Spleen (tissue), 11 donors: Measurements from ENCODE around the gene SLC2A14. TPM values are rescaled to one million over a fixed set of nuclear protein-coding genes. Genes with fewer than 3 reads are reported as not detected.

ENCODE experiments used
- polyA plus RNA-seq, 3 donors: library from polyadenylated mRNA; stranded (reverse); fragments of 200-250 nt; gene quantifications; one replicate each; pipeline ENCODE4 v1.2.1, GENCODE V29; 2013
- small RNA-seq, 4 donors: library from RNA; depleted of rRNA; stranded (forward); fragments of <200 nt; gene quantifications; one replicate each; pipeline ENCODE3, GENCODE V24; 2016
- total RNA-seq, 7 donors: library from RNA; depleted of rRNA in 3 of 7; stranded (reverse); fragments of >200 nt in 3 of 7; fragmentation: NEBNext Ultra II Directional in 4 of 7; extraction: Animal tissue kit (Norgen Biotek cat#: 25700) in 4 of 7; gene quantifications; one replicate each; pipeline versions ENCODE4 v1.1.0 to v1.2.1, GENCODE V29; 2016 to 2021
- donor health status: healthy with polysubstance abuse.
- donor health status: DM: no; HTN: no; CAD: no; lungs with moderate emphysema.
- donor health status: DM: no; HTN: no; CAD: no.
- donor health status: Bipolar disorder and iron deficiency.
- donor health status: healthy.
- donor health status: DM: no; HTN: no; CAD: no.
- donor health status: DM: yes; HTN: yes; CAD: no.

Gene SLC2A14
- total and polyA plus RNA-seq, 10 donors, result 0.37 to 7.4 (median 2.9) TPM; not detected in 5

Small RNAs within 50 kb of the gene (small RNA-seq; reads per million reads assigned to genes)
- 0 reads per million in 4 donors for gene RF00019

Other genes with a start within 250 kb of the SLC2A14 start
- gene APOBEC1, start 207.0 kb downstream of the SLC2A14 start, total RNA-seq, result not detected
- not detected for gene APOBEC1, start 207.0 kb downstream of the SLC2A14 start, polyA plus RNA-seq
- 1 to 10 TPM in 3 of 7 donors, under 1 TPM in 3, not detected in 1; 0.57 to 1.7 (median 0.97) TPM for gene GDF3, start 177.1 kb downstream of the SLC2A14 start, total RNA-seq
- under 1 TPM; 0.10 to 0.42 (median 0.22) TPM for gene GDF3, start 177.1 kb downstream of the SLC2A14 start, polyA plus RNA-seq
- not detected for gene DPPA3, start 161.5 kb downstream of the SLC2A14 start, total RNA-seq
- gene DPPA3, start 161.5 kb downstream of the SLC2A14 start, polyA plus RNA-seq, result not detected
- 1 to 10 TPM in 5 of 7 donors, not detected in 2; 1.0 to 4.3 (median 1.3) TPM for gene CLEC4C, start 125.5 kb downstream of the SLC2A14 start, total RNA-seq
- gene CLEC4C, start 125.5 kb downstream of the SLC2A14 start, polyA plus RNA-seq, result under 1 TPM in 1 of 3 donors, not detected in 2; 0.26 TPM
- not detected for gene NANOGNB, start 107.7 kb downstream of the SLC2A14 start, total RNA-seq
- gene NANOGNB, start 107.7 kb downstream of the SLC2A14 start, polyA plus RNA-seq, result not detected
- under 1 TPM in 4 of 7 donors, not detected in 3; 0.09 to 0.66 (median 0.44) TPM for gene NANOG, start 83.5 kb downstream of the SLC2A14 start, total RNA-seq
- gene NANOG, start 83.5 kb downstream of the SLC2A14 start, polyA plus RNA-seq, result under 1 TPM in 1 of 3 donors, not detected in 2; 0.02 TPM
- gene SLC2A3, start 63.3 kb upstream of the SLC2A14 start, total RNA-seq, result 100 to 1,000 TPM in 6 of 7 donors, 10 to 100 TPM in 1; 74.6 to 869 (median 213) TPM
- 10 to 100 TPM; 10.7 to 16.5 (median 14.6) TPM for gene SLC2A3, start 63.3 kb upstream of the SLC2A14 start, polyA plus RNA-seq
- gene FOXJ2, start 159.8 kb upstream of the SLC2A14 start, total RNA-seq, result 10 to 100 TPM; 15.5 to 20.9 (median 18.4) TPM
- 1 to 10 TPM; 3.7 to 6.5 (median 5.6) TPM for gene FOXJ2, start 159.8 kb upstream of the SLC2A14 start, polyA plus RNA-seq
- gene C3AR1, start 193.4 kb upstream of the SLC2A14 start, total RNA-seq, result 10 to 100 TPM; 22.2 to 43.6 (median 36.6) TPM
- gene C3AR1, start 193.4 kb upstream of the SLC2A14 start, polyA plus RNA-seq, result 1 to 10 TPM; 6.9 to 9.8 (median 7.9) TPM
- gene NECAP1, start 209.4 kb upstream of the SLC2A14 start, total RNA-seq, result 10 to 100 TPM; 33.4 to 46.6 (median 36.6) TPM
- gene NECAP1, start 209.4 kb upstream of the SLC2A14 start, polyA plus RNA-seq, result 10 to 100 TPM; 13.9 to 22.8 (median 15.4) TPM